Measurements from ENCODE around the gene SCNN1G. TPM values are rescaled to one million over a fixed set of nuclear protein-coding genes. Genes with fewer than 3 reads are reported as not detected.

SCNN1G gene
- total RNA-seq (not detected), polyA plus RNA-seq (0.05 TPM)
- long read RNA-seq, donor 1, result 0 reads
- long read RNA-seq, donor 2, result 0 reads
- long read RNA-seq, donor 3, result 0 reads
- long read RNA-seq, donor 4, result 0 reads

GRCh38 chr16:23182679-23183542 lies at the start of gene SCNN1G:
SCNN1G (plus strand) TSS chr16:23182745; CDS start chr16:23186272, 3,527 bp downstream.
- H3K27ac ChIP-seq (ENCODE audit: low read length), result no peak within 1 kb of the TSS
- peak within 1 kb of the TSS; percentile 33 for H3K4me3 ChIP-seq (ENCODE audit: low read length)
- no peaks in the 10 kb centered on the region for H3K9me3 ChIP-seq (ENCODE audit: control insufficient read depth, low read length)
- no peaks in the 10 kb centered on the region for H3K27me3 ChIP-seq (ENCODE audit: control insufficient read depth, insufficient read depth)
- 1% methylated on average over 71 of the region's 71 CpGs for WGBS
- intact Hi-C loops (cut with DNase I), result loop anchor here in 3 of 4 donors (2.0 to 5.0 kb wide), 2 partner anchors 249 to 252 kb away; no protein-coding TSS in a partner anchor
- ATAC-seq (peak; percentile 25 to 47), DNase-seq (peak in 1 of 3 donors; percentile 49)
- H3K4me1 ChIP-seq (ENCODE audit: control insufficient read depth, insufficient read depth, low read length), result peaks cover 7% of the 10 kb centered on the region

GRCh38 chr16:23132775-23133463 lies 49.6 kb upstream of the SCNN1G start:
- Histone ChIP-seq H3K4me1 (ENCODE audit: control insufficient read depth, insufficient read depth, low read length) (peaks cover 14% of the 10 kb centered on the region), H3K4me3 (ENCODE audit: low read length) (peak overlapping the region; percentile 8), H3K9me3 (ENCODE audit: control insufficient read depth, low read length) (no peaks in the 10 kb centered on the region), H3K27me3 (ENCODE audit: control insufficient read depth, insufficient read depth) (no peaks in the 10 kb centered on the region), H3K27ac (ENCODE audit: low read length) (peak overlapping the region; percentile 83)
- WGBS, result 26% methylated on average over 11 of the region's 11 CpGs
- ATAC-seq (peak; percentile 73 to 85), DNase-seq (peak; percentile 29 to 70 (median 66))
- intact Hi-C loops (cut with DNase I), result loop anchor here in 1 of 4 donors (10.0 kb wide), 1 partner anchor 48 kb away; no protein-coding TSS in a partner anchor

- Histone ChIP-seq H3K27ac (ENCODE audit: low read length) (peak overlapping the region; percentile 64), H3K9me3 (ENCODE audit: control insufficient read depth, low read length) (no peaks in the 10 kb centered on the region), H3K4me1 (ENCODE audit: control insufficient read depth, insufficient read depth, low read length) (peaks cover 14% of the 10 kb centered on the region), H3K27me3 (ENCODE audit: control insufficient read depth, insufficient read depth) (no peaks in the 10 kb centered on the region), H3K4me3 (ENCODE audit: low read length) (no peak overlapping the region)
- DNase-seq, result peak; percentile 60 to 86 (median 73)
- 23% methylated on average over 3 of the region's 3 CpGs for WGBS
- intact Hi-C loops (cut with DNase I), result loop anchor here in 1 of 4 donors (10.0 kb wide), 1 partner anchor 49 kb away; no protein-coding TSS in a partner anchor
- ATAC-seq, result peak; percentile 60 to 61
Measured at GRCh38 chr16:23134274-23134673, 48.3 kb upstream of the SCNN1G start.

- Histone ChIP-seq H3K27ac (ENCODE audit: low read length) (no peak overlapping the region), H3K9me3 (ENCODE audit: control insufficient read depth, low read length) (no peaks in the 10 kb centered on the region), H3K4me1 (ENCODE audit: control insufficient read depth, insufficient read depth, low read length) (peaks cover 8% of the 10 kb centered on the region), H3K27me3 (ENCODE audit: control insufficient read depth, insufficient read depth) (no peaks in the 10 kb centered on the region), H3K4me3 (ENCODE audit: low read length) (no peak overlapping the region)
- DNase-seq (no peak), ATAC-seq (no peak)
- WGBS, result 92% methylated on average over 2 of the region's 2 CpGs
- intact Hi-C loops (cut with DNase I), result loop anchor here in 1 of 4 donors (10.0 kb wide), 1 partner anchor 52 kb away; no protein-coding TSS in a partner anchor
Measured at GRCh38 chr16:23137256-23137655, 45.3 kb upstream of the SCNN1G start.

GRCh38 chr16:23137818-23138217 lies 44.7 kb upstream of the SCNN1G start:
- Histone ChIP-seq H3K4me3 (ENCODE audit: low read length) (no peak overlapping the region), H3K9me3 (ENCODE audit: control insufficient read depth, low read length) (no peaks in the 10 kb centered on the region), H3K4me1 (ENCODE audit: control insufficient read depth, insufficient read depth, low read length) (peaks cover 11% of the 10 kb centered on the region), H3K27ac (ENCODE audit: low read length) (no peak overlapping the region), H3K27me3 (ENCODE audit: control insufficient read depth, insufficient read depth) (no peaks in the 10 kb centered on the region)
- intact Hi-C loops (cut with DNase I), result loop anchor here in 1 of 4 donors (10.0 kb wide), 1 partner anchor 53 kb away; no protein-coding TSS in a partner anchor
- DNase-seq (no peak), ATAC-seq (no peak)
- WGBS, result 79% methylated on average over 5 of the region's 5 CpGs

GRCh38 chr16:23140107-23140506 lies 42.4 kb upstream of the SCNN1G start:
- Histone ChIP-seq H3K4me1 (ENCODE audit: control insufficient read depth, insufficient read depth, low read length) (peaks cover 11% of the 10 kb centered on the region), H3K4me3 (ENCODE audit: low read length) (no peak overlapping the region), H3K9me3 (ENCODE audit: control insufficient read depth, low read length) (no peaks in the 10 kb centered on the region), H3K27me3 (ENCODE audit: control insufficient read depth, insufficient read depth) (no peaks in the 10 kb centered on the region), H3K27ac (ENCODE audit: low read length) (peak overlapping the region; percentile 83)
- WGBS, result 36% methylated on average over 2 of the region's 2 CpGs
- ATAC-seq, result no peak
- DNase-seq, result no peak
- intact Hi-C loops (cut with DNase I), result no loop called here

- H3K4me1 ChIP-seq (ENCODE audit: control insufficient read depth, insufficient read depth, low read length), result peaks cover 13% of the 10 kb centered on the region
- WGBS, result 71% methylated on average over 3 of the region's 3 CpGs
- peak overlapping the region; percentile 55 for H3K27ac ChIP-seq (ENCODE audit: low read length)
- DNase-seq (no peak), ATAC-seq (peak; percentile 37 to 42)
- H3K27me3 ChIP-seq (ENCODE audit: control insufficient read depth, insufficient read depth), result no peaks in the 10 kb centered on the region
- H3K9me3 ChIP-seq (ENCODE audit: control insufficient read depth, low read length), result no peaks in the 10 kb centered on the region
- H3K4me3 ChIP-seq (ENCODE audit: low read length), result no peak overlapping the region
- intact Hi-C loops (cut with DNase I), result no loop called here
Measured at GRCh38 chr16:23141033-23141432, 41.5 kb upstream of the SCNN1G start.

GRCh38 chr16:23141500-23141899 lies 41.0 kb upstream of the SCNN1G start:
- WGBS, result 95% methylated on average over 6 of the region's 6 CpGs
- intact Hi-C loops (cut with DNase I), result no loop called here
- DNase-seq (no peak), ATAC-seq (no peak)
- H3K4me1 ChIP-seq (ENCODE audit: control insufficient read depth, insufficient read depth, low read length), result peaks cover 13% of the 10 kb centered on the region
- H3K27ac ChIP-seq (ENCODE audit: low read length), result peak overlapping the region; percentile 55
- H3K4me3 ChIP-seq (ENCODE audit: low read length), result no peak overlapping the region
- H3K27me3 ChIP-seq (ENCODE audit: control insufficient read depth, insufficient read depth), result no peaks in the 10 kb centered on the region
- no peaks in the 10 kb centered on the region for H3K9me3 ChIP-seq (ENCODE audit: control insufficient read depth, low read length)

GRCh38 chr16:23141959-23142740 lies 40.4 kb upstream of the SCNN1G start:
- H3K9me3 ChIP-seq (ENCODE audit: control insufficient read depth, low read length), result no peaks in the 10 kb centered on the region
- intact Hi-C loops (cut with DNase I), result no loop called here
- H3K4me1 ChIP-seq (ENCODE audit: control insufficient read depth, insufficient read depth, low read length), result peaks cover 13% of the 10 kb centered on the region
- no peaks in the 10 kb centered on the region for H3K27me3 ChIP-seq (ENCODE audit: control insufficient read depth, insufficient read depth)
- 47% methylated on average over 7 of the region's 7 CpGs for WGBS
- ATAC-seq (peak; percentile 76 to 78), DNase-seq (peak in 1 of 3 donors; percentile 64)
- no peak overlapping the region for H3K4me3 ChIP-seq (ENCODE audit: low read length)
- peak overlapping the region; percentile 83 for H3K27ac ChIP-seq (ENCODE audit: low read length)

- H3K4me1 ChIP-seq (ENCODE audit: control insufficient read depth, insufficient read depth, low read length), result peaks cover 13% of the 10 kb centered on the region
- ATAC-seq (no peak), DNase-seq (no peak)
- intact Hi-C loops (cut with DNase I), result no loop called here
- H3K27ac ChIP-seq (ENCODE audit: low read length), result peak overlapping the region; percentile 78
- no peaks in the 10 kb centered on the region for H3K9me3 ChIP-seq (ENCODE audit: control insufficient read depth, low read length)
- no peak overlapping the region for H3K4me3 ChIP-seq (ENCODE audit: low read length)
- no peaks in the 10 kb centered on the region for H3K27me3 ChIP-seq (ENCODE audit: control insufficient read depth, insufficient read depth)
- 68% methylated on average over 3 of the region's 3 CpGs for WGBS
Measured at GRCh38 chr16:23143391-23143790, 39.2 kb upstream of the SCNN1G start.

Measured in right cardiac atrium (tissue), 5 donors.